Tibial nerve (tissue), 4 donors: ENCODE data around the gene ATP1A4.

Source experiments
- CTCF ChIP-seq, 5 experiments: fragments of 200-600 bp in 3 of 5; fragments of 450-650 bp in 2 of 5; sonication (generic) in 3 of 5; IDR thresholded peaks; one replicate each; pipeline ENCODE4 v1.5.1; 2016 to 2019; ENCODE audit warnings: antibody characterized with exemption in 5 of 5, mild to moderate bottlenecking in 3 of 5, moderate library complexity in 2 of 5
- EP300 ChIP-seq, 2 donors: sonication (generic); formaldehyde crosslinking; IDR thresholded peaks; one replicate each; pipeline ENCODE4 v1.6.1; 2017; ENCODE audit warnings: antibody characterized with exemption in 2 of 2, mild to moderate bottlenecking in 1 of 2
- POLR2A ChIP-seq, 2 donors: fragments of 450-650 bp; IDR thresholded peaks; one replicate each; pipeline ENCODE4 v1.6.1; 2017; ENCODE audit warnings: antibody characterized with exemption in 2 of 2, mild to moderate bottlenecking in 2 of 2, moderate library complexity in 2 of 2

- no peak for TF ChIP-seq POLR2A (IDR thresholded peaks at IDR 0.05)
- TF ChIP-seq CTCF (IDR thresholded peaks at IDR 0.05): no peak
- TF ChIP-seq EP300 (IDR thresholded peaks at IDR 0.05): no peak
Observed at GRCh38 chr1:160124705-160125478, 26.5 kb upstream of the ATP1A4 start.
